Mammary epithelial cell (primary cell): ENCODE results near the gene PAPOLB.

ENCODE experiments used
- EZH2 ChIP-seq: IDR thresholded peaks from 2 replicates; pipeline ENCODE4 v1.6.1; 2012; ENCODE audit warnings: low read length, inconsistent platforms, borderline replicate concordance
- TF ChIP-seq, protein P1 (sequence below), 2 donors: IDR thresholded peaks in 1 of 2; conservative IDR thresholded peaks in 1 of 2; 2 replicates each; pipeline ENCODE4 v1.5.1; 2011 to 2012; ENCODE audit warnings: inconsistent platforms in 2 of 2, low read length in 2 of 2, mild to moderate bottlenecking in 2 of 2, control low read depth in 1 of 2, low read depth in 1 of 2; ENCODE audit not compliant: insufficient read depth in 1 of 2; ENCODE audit errors: extremely low read depth in 1 of 2

DNA sequence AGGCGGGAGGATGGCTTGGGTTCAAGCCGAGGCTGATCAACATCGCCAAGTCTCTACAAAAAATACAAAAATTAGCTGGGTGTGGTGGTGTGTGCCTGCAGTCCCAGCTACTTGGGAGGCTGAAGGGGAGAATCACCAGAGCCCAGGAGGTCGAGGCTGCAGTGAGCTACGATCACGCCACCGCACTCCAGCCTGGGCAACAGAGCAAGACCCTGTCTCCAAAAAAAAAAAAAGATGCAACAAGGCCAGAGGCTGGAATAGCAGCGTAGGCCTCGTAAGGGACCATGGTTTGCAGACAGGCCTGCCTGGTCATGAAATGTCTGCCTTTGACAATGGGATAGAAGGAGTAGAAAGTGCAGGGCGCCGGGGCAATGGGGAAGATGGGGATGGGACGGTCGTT lies 20.0 kb downstream of the PAPOLB start:
- TF ChIP-seq, protein P1, sequence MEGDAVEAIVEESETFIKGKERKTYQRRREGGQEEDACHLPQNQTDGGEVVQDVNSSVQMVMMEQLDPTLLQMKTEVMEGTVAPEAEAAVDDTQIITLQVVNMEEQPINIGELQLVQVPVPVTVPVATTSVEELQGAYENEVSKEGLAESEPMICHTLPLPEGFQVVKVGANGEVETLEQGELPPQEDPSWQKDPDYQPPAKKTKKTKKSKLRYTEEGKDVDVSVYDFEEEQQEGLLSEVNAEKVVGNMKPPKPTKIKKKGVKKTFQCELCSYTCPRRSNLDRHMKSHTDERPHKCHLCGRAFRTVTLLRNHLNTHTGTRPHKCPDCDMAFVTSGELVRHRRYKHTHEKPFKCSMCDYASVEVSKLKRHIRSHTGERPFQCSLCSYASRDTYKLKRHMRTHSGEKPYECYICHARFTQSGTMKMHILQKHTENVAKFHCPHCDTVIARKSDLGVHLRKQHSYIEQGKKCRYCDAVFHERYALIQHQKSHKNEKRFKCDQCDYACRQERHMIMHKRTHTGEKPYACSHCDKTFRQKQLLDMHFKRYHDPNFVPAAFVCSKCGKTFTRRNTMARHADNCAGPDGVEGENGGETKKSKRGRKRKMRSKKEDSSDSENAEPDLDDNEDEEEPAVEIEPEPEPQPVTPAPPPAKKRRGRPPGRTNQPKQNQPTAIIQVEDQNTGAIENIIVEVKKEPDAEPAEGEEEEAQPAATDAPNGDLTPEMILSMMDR (conservative IDR thresholded peaks at IDR 0.05 in 1 of 2, IDR thresholded peaks at IDR 0.05 in 1 of 2; ENCODE audit: extremely low read depth in 1 of 2, insufficient read depth in 1 of 2, low read depth in 1 of 2, low read length in 2 of 2) = no peak
- TF ChIP-seq EZH2 = no peak
